Measurements from ENCODE around the gene HOXB9. TPM values are rescaled to one million over a fixed set of nuclear protein-coding genes. Genes with fewer than 3 reads are reported as not detected.

The HOXB9 gene
- total RNA-seq, 2 donors from 2014 or later: not detected

DNA sequence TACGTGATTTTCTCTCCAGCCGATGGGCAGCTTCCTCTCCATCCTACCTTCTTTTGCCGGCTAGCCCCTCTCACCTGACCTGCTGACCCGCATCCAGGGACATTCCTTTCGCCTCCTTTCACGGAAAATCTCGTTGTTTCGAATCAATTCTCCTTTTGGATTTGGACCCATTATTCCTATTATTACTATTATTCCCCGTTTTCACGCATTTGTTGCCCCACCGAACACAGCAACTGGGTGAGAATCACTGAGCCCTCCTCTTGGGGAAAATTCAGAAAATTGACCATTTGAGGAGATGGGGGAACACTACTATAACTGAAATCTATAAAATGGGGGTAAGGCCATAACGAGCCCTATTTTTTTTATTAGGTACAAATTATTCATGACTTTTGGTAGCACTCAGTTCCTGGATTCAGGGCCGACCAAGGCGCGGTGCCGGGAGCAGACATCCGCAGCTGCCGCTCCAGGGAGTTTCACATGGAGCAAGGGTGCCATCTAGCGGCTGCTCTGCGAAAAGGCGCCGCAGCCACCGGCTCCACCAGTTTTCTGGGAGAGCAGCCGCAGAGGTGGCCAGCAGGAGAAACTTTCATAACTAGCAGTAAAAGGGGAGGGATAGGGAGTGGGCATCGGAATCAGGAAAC is 7.8 kb downstream of the HOXB9 start:
- peaks cover 8% of the 10 kb centered on the region for H3K9me3 ChIP-seq (ENCODE audit: control insufficient read depth, low read length)
- Mint-ChIP-seq H3K36me3 (ENCODE audit: low read depth) (no peaks in the 10 kb centered on the region), H3K4me3 (no peak overlapping the region), H3K27me3 (ENCODE audit: insufficient read depth) (peaks cover 100% of the 10 kb centered on the region), H3K4me1 (peaks cover 3% of the 10 kb centered on the region), H3K9me3 (no peaks in the 10 kb centered on the region), H3K27ac (no peak overlapping the region)
- H3K36me3 ChIP-seq (ENCODE audit: control insufficient read depth, insufficient read depth, low read length): no peaks in the 10 kb centered on the region
- H3K27me3 ChIP-seq (ENCODE audit: control insufficient read depth, insufficient read depth, low read length, poor library complexity, severe bottlenecking): peaks cover 100% of the 10 kb centered on the region
- TF ChIP-seq, protein P1, sequence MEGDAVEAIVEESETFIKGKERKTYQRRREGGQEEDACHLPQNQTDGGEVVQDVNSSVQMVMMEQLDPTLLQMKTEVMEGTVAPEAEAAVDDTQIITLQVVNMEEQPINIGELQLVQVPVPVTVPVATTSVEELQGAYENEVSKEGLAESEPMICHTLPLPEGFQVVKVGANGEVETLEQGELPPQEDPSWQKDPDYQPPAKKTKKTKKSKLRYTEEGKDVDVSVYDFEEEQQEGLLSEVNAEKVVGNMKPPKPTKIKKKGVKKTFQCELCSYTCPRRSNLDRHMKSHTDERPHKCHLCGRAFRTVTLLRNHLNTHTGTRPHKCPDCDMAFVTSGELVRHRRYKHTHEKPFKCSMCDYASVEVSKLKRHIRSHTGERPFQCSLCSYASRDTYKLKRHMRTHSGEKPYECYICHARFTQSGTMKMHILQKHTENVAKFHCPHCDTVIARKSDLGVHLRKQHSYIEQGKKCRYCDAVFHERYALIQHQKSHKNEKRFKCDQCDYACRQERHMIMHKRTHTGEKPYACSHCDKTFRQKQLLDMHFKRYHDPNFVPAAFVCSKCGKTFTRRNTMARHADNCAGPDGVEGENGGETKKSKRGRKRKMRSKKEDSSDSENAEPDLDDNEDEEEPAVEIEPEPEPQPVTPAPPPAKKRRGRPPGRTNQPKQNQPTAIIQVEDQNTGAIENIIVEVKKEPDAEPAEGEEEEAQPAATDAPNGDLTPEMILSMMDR (conservative IDR thresholded peaks at IDR 0.05): peak; percentile 98
- peak; percentile 99 for DNase-seq
- 4% methylated on average over 19 to 25 of the region's 25 CpGs for WGBS, 2 experiments (ENCODE audit: insufficient coverage in 1 of 2, insufficient read length in 1 of 2)
- no peak overlapping the region for H3K9ac ChIP-seq (ENCODE audit: extremely low read depth, low read length, poor library complexity, severe bottlenecking)
- no peak overlapping the region for H3K27ac ChIP-seq (ENCODE audit: low read depth, low read length)
- no peak overlapping the region for H3K4me3 ChIP-seq (ENCODE audit: low read length)
- peaks cover 2% of the 10 kb centered on the region for H3K4me1 ChIP-seq (ENCODE audit: control insufficient read depth, insufficient read depth, low read length)

DNA sequence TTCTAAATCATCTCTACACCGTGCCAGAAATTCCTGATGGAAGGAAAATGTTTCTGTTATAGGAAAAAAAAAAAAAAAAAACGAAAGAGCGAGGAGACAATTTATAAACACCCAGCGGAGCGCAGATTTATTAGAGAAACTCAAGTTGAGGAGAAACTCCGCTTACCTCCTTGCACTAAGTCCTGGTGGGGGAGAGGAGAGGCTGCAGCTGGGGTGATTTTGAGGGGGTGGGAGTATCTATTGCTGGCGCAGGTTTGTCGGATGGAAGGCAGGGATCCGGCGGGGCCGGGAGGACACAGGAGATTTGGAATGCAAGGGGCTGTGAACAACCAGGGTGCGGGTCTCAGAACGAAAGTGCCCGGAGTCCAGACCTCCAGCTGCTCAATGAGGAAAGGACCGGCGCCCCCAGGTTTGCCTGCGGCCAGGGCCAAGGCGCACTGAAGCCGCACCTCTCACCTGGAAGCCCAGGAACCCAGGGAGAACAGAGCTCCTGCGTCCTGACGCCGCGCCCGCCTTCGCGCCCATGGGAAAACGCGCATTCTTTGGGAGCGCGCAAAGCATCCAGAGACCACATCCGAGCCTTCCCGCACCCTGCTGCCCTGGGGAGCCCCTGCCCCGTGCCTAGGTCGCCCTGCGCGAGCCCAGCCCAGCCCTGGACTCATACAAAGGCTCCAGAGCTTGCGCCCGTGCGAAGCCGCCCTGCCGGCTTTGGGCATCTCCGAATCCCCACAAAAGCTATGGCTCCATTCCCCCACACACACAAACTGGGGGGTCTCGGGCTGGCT is 8.5 kb downstream of the HOXB9 start:
- Histone ChIP-seq H3K9me3 (ENCODE audit: control insufficient read depth, low read length) (peaks cover 8% of the 10 kb centered on the region), H3K4me3 (ENCODE audit: low read length) (no peak overlapping the region), H3K36me3 (ENCODE audit: control insufficient read depth, insufficient read depth, low read length) (no peaks in the 10 kb centered on the region), H3K27me3 (ENCODE audit: control insufficient read depth, insufficient read depth, low read length, poor library complexity, severe bottlenecking) (peaks cover 100% of the 10 kb centered on the region), H3K27ac (ENCODE audit: low read depth, low read length) (no peak overlapping the region), H3K9ac (ENCODE audit: extremely low read depth, low read length, poor library complexity, severe bottlenecking) (no peak overlapping the region), H3K4me1 (ENCODE audit: control insufficient read depth, insufficient read depth, low read length) (peaks cover 2% of the 10 kb centered on the region)
- H3K4me1 Mint-ChIP-seq: peaks cover 5% of the 10 kb centered on the region
- DNase-seq: peak; percentile 79
- H3K36me3 Mint-ChIP-seq (ENCODE audit: low read depth): no peaks in the 10 kb centered on the region
- no peaks in the 10 kb centered on the region for H3K9me3 Mint-ChIP-seq
- TF ChIP-seq, protein P1 (conservative IDR thresholded peaks at IDR 0.05): no peak
- peaks cover 99% of the 10 kb centered on the region for H3K27me3 Mint-ChIP-seq (ENCODE audit: insufficient read depth)
- H3K27ac Mint-ChIP-seq: no peak overlapping the region
- no peak overlapping the region for H3K4me3 Mint-ChIP-seq
- 4 to 6% methylated on average over 38 to 42 of the region's 43 CpGs for WGBS, 2 experiments (ENCODE audit: insufficient coverage in 1 of 2, insufficient read length in 1 of 2)

DNA sequence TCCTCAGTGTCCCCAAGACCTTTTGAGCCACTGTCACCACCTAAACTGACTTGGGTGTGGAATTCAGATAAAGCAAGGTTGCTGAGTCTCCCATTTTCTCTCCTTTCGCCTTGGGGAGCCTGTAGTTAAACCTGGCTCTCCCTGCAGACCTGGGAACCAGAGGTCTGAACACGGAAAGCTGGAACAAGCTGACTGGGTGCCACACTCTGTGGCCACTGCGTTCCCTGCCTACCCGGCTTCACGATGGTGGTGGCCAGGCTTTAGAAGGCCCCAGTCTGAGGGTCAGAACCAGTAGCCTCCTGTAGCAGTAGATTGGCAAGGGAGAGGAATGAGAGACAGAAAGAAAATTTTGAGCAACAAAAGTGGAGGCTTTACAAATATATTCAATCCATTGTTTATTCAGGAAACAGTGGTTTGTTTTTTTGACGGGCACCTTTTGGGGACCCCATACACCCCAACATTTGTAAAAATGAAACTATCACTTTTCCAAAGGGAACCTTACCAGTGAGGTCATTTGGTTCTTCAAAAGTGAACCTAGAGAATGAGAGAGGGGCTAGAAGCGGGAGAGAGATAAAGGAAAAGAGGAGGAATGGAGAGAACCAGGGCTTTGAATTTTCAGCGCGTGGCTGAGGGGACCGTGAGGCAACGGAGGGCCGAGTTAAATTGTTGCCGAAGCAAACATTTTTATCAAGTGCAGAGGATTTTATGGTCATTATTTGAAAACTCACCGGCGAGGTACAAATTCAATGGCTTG is 9.3 kb downstream of the HOXB9 start:
- Mint-ChIP-seq H3K27me3 (ENCODE audit: insufficient read depth) (peaks cover 99% of the 10 kb centered on the region), H3K9me3 (no peaks in the 10 kb centered on the region), H3K4me1 (peaks cover 10% of the 10 kb centered on the region), H3K4me3 (no peak overlapping the region), H3K27ac (no peak overlapping the region), H3K36me3 (ENCODE audit: low read depth) (no peaks in the 10 kb centered on the region)
- H3K4me3 ChIP-seq (ENCODE audit: low read length): no peak overlapping the region
- TF ChIP-seq, protein P1 (conservative IDR thresholded peaks at IDR 0.05): no peak
- no peaks in the 10 kb centered on the region for H3K36me3 ChIP-seq (ENCODE audit: control insufficient read depth, insufficient read depth, low read length)
- H3K9me3 ChIP-seq (ENCODE audit: control insufficient read depth, low read length): peaks cover 3% of the 10 kb centered on the region
- H3K9ac ChIP-seq (ENCODE audit: extremely low read depth, low read length, poor library complexity, severe bottlenecking): no peak overlapping the region
- peaks cover 2% of the 10 kb centered on the region for H3K4me1 ChIP-seq (ENCODE audit: control insufficient read depth, insufficient read depth, low read length)
- H3K27me3 ChIP-seq (ENCODE audit: control insufficient read depth, insufficient read depth, low read length, poor library complexity, severe bottlenecking): peaks cover 100% of the 10 kb centered on the region
- 3 to 14% methylated on average over 6 to 15 of the region's 15 CpGs for WGBS, 2 experiments (ENCODE audit: insufficient coverage in 1 of 2, insufficient read length in 1 of 2)
- H3K27ac ChIP-seq (ENCODE audit: low read depth, low read length): no peak overlapping the region
- no peak for DNase-seq

All from endodermal cell (in vitro differentiated cells).